ENCODE data around the gene CACTIN.
A peak's percentile ranks its signal among the peaks of the same experiment; 100 is the strongest.

CACTIN gene

GRCh38 chr19:3608079-3608641 is 18.4 kb downstream of the CACTIN start:
- DNase-seq: no peak

- DNase-seq: no peak
Measured at GRCh38 chr19:3607303-3608078, 19.1 kb downstream of the CACTIN start.

GRCh38 chr19:3606690-3607289 is 19.8 kb downstream of the CACTIN start, which contains the start of gene TBXA2R:
Gene TBXA2R (minus strand): TSS chr19:3606875. CDS start chr19:3600634, 6,241 bp downstream.
- DNase-seq: peak; percentile 38

GRCh38 chr19:3606174-3606689 is 20.4 kb downstream of the CACTIN start:
- no peak for DNase-seq

GRCh38 chr19:3605770-3606169 is 20.8 kb downstream of the CACTIN start:
- DNase-seq: no peak

- DNase-seq: no peak
Measured at GRCh38 chr19:3605361-3605760, 21.2 kb downstream of the CACTIN start.

DNA sequence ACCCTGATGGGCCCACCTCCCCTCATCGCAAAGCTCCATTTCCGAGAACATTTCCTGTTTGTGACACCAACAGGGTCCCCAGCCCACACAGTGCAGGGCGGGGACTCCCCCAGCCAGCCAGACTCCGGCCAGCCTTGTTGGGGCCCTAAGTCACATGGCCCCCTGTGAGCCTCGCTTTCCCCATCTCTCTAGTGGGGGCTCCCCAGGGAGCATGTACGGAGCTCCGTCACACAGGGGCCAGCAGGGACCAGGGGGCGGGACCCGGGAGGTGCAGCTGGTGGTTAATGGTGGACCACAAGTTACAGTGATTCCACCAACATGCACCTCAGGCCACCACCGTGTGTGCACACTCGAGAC is 21.6 kb downstream of the CACTIN start:
- DNase-seq: no peak

- DNase-seq: no peak
Measured at GRCh38 chr19:3604227-3604986, 22.2 kb downstream of the CACTIN start.

DNA sequence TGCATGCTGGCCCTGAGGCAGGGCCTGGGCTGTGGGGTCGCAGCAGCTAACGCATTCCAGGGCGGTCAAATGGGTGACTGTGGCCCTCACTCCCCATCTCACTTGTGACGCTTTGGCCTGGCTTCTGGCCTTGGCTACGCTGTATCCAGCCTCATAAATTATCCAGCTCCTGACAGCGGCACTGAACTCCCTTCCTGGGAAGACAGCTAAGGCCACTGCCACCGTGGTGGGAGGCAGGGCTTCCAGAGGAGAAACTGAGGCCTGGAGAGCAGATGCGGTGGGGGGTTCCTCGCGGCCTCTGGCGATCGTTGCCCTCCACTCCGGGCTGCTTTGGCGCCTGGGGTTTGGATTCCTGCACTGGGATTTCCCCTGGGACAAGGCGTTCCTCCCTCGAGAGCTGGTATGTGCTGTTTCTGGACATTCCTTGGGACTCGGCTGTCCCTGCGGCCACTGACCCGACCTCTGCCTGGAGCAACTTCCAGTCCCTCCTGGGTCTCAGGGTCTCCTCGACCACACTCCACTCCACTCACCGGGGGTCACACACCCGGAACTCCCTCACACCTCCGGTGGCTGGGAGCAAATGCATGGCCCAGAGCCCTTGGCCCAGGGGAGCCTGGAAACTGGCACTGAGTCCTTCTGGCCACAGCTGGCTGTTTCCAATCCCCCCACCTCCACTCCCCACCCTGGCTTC is 23.3 kb downstream of the CACTIN start:
- no peak for DNase-seq

GRCh38 chr19:3601021-3601420 is 25.6 kb downstream of the CACTIN start:
- DNase-seq: no peak

- no peak for DNase-seq
Measured at GRCh38 chr19:3599776-3600187, 26.8 kb downstream of the CACTIN start.

- no peak for DNase-seq
Measured at GRCh38 chr19:3595521-3596061, 31.0 kb downstream of the CACTIN start.

DNA sequence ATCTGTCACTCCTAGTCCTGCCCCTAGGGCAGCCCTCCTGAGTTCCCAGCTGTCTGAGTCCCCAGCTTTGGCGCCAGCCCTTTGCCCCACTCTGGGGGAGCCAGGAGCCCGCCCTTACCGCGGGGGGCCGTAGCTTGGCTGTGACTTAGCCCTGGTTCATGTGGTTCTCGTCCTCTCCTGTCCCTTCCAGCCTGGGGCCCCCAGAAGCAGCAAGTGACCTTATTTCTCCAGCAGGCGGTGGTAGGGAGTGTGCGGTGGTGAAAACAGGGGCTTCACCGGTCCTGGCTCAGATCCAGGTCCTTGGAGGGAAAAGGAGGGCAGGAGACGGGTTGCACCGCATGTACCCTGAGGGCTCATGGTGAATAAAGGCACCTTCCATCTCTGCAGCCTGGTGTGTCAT is 33.4 kb downstream of the CACTIN start:
- DNase-seq: no peak

GRCh38 chr19:3591876-3592613 is 34.5 kb downstream of the CACTIN start:
- DNase-seq: no peak

DNA sequence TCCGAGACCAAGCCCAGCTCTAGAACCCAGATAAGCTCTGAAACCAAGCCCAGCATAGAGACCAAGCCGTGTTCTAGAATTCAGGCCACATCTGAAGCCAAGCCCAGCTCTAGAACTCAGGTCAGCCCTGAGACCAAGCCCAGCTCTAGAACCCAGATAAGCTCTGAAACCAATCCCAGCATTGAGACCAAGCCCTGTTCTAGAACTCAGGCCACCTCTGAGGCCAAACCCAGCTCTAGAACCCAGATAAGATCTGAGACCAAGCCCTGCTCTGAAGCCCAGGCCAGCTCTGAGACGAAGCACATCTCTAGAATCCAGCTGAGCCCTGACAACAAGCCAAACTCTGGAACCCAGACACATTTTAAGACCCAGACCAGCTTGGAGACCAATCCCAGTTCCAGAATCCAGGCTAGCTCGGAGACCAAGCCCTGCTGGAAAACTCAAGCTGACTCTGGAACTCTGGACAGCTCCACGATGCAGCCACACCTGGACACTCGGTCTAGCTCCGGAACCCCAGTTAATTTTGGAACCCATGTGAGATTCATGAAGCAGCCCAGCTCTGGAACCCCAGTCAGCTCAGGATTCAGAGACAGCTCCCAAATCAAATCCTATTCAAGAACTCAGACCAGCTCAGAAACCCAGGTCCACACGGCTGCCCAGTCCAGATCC is 35.5 kb downstream of the CACTIN start:
- no peak for DNase-seq

GRCh38 chr19:3589949-3590348 is 36.6 kb downstream of the CACTIN start:
- no peak for DNase-seq

- DNase-seq: no peak
Measured at GRCh38 chr19:3589439-3589838, 37.2 kb downstream of the CACTIN start.

- DNase-seq: no peak
Measured at GRCh38 chr19:3586707-3587346, 39.8 kb downstream of the CACTIN start.

GRCh38 chr19:3586127-3586626 is 40.4 kb downstream of the CACTIN start:
- no peak for DNase-seq
